K562 (cell line): ENCODE data around the gene FCRL6. TPM values are rescaled to one million over a fixed set of nuclear protein-coding genes. Genes with fewer than 3 reads are reported as not detected.

Source experiments
- BCL6 ChIP-seq: fragments of 250-450 bp; sonication (Bioruptor Pico); IDR thresholded peaks from 2 replicates; pipeline ENCODE4 v1.4.0; 2020
- CHCHD3 ChIP-seq: fragments of 250-450 bp; sonication (Bioruptor Pico); IDR thresholded peaks from 2 replicates; pipeline ENCODE4 v2.1.2; 2022; ENCODE audit warnings: mild to moderate bottlenecking
- EP400 ChIP-seq: fragments of 450-650 bp; IDR thresholded peaks from 2 replicates; pipeline ENCODE4 v1.6.1; 2017; ENCODE audit warnings: antibody characterized with exemption, mild to moderate bottlenecking, moderate library complexity
- FOXP1 ChIP-seq: sonication (generic); formaldehyde crosslinking; IDR thresholded peaks from 2 replicates; pipeline ENCODE4 v1.8.0; 2022; ENCODE audit warnings: mild to moderate bottlenecking, missing genetic modification reagents
- NCOA6 ChIP-seq: fragments of 450-650 bp; IDR thresholded peaks from 2 replicates; pipeline ENCODE4 v1.6.1; 2017; ENCODE audit warnings: mild to moderate bottlenecking
- NR2F6 ChIP-seq: fragments of 450-650 bp; formaldehyde crosslinking; IDR thresholded peaks from 2 replicates; pipeline ENCODE4 v1.4.0; 2020; ENCODE audit warnings: mild to moderate bottlenecking
- POU5F1 ChIP-seq: fragments of 150-350 bp; IDR thresholded peaks from 2 replicates; pipeline ENCODE4 v1.6.1; 2014; ENCODE audit warnings: borderline replicate concordance, low read length, low read depth, mild to moderate bottlenecking; ENCODE audit not compliant: partially characterized antibody
- PRMT5 ChIP-seq: sonication (generic); formaldehyde crosslinking; IDR thresholded peaks from 2 replicates; pipeline ENCODE4 v1.5.0; 2020; ENCODE audit warnings: missing genetic modification reagents
- RBFOX2 ChIP-seq: fragments of 200-400 bp; formaldehyde crosslinking; IDR thresholded peaks from 2 replicates; pipeline ENCODE4 v1.6.1; 2017; ENCODE audit warnings: low read depth, mild to moderate bottlenecking, low read length, moderate library complexity
- RBM22 ChIP-seq: fragments of 200-400 bp; formaldehyde crosslinking; IDR thresholded peaks from 2 replicates; pipeline ENCODE4 v1.6.1; 2018; ENCODE audit warnings: low read length, low read depth; ENCODE audit not compliant: poor library complexity, severe bottlenecking
- SMARCB1 ChIP-seq: IDR thresholded peaks from 2 replicates; pipeline ENCODE4 v1.6.1; 2011; ENCODE audit warnings: improper control_type of control experiment, low read depth; ENCODE audit not compliant: insufficient read length
- SRSF7 ChIP-seq: fragments of 200-400 bp; formaldehyde crosslinking; optimal IDR thresholded peaks from 2 replicates; pipeline ENCODE3; 2017; ENCODE audit warnings: mild to moderate bottlenecking, low read depth, low read length
- ZNF311 ChIP-seq: fragments of 250-450 bp; sonication (Bioruptor Pico); IDR thresholded peaks from 2 replicates; pipeline ENCODE4 v1.4.0; 2020; ENCODE audit warnings: mild to moderate bottlenecking, moderate library complexity
- ZNF589 ChIP-seq: fragments of 200-800 bp; sonication (Bioruptor generic); IDR thresholded peaks from 2 replicates; pipeline ENCODE4 v1.6.1; 2016; ENCODE audit warnings: low read depth, missing genetic modification characterization, missing compliant biosample characterization
- polyA plus RNA-seq, 8 experiments: library from polyadenylated mRNA; depleted of rRNA in 4 of 8; stranded (reverse) in 5 of 8; unstranded in 3 of 8; fragments of >200 nt; fragmentation: Nextera tagmentation in 2 of 8; fragmentation: Illumina TruSeq in 1 of 8; extraction: Ambion mirVana in 2 of 8; extraction: Trizol in 1 of 8; gene quantifications; 2 replicates each; pipeline versions ENCODE4 v1.2.1 to v1.2.3, GENCODE V29; 2011 to 2014; ENCODE audit warnings: inconsistent platforms in 1 of 8, missing spikeins in 1 of 8
- total RNA-seq, 7 experiments: library from RNA; depleted of rRNA in 6 of 7; stranded (reverse); fragments of >200 nt in 6 of 7; fragmentation: Illumina TruSeq in 2 of 7; extraction: Trizol in 2 of 7; gene quantifications; 2 replicates each; pipeline versions ENCODE4 v1.2.1 to v1.2.3, GENCODE V29; 2011 to 2021; ENCODE audit warnings: low replicate concordance in 1 of 7
- TF ChIP-seq, protein P1 (sequence below): IDR thresholded peaks from 3 replicates; pipeline ENCODE4 v1.6.1; 2011; ENCODE audit warnings: borderline replicate concordance, mild to moderate bottlenecking, moderate library complexity; ENCODE audit not compliant: insufficient read length; ENCODE audit errors: extremely low read depth
- TF ChIP-seq, protein P2 (sequence below): sonication (generic); formaldehyde crosslinking; IDR thresholded peaks from 2 replicates; pipeline ENCODE4 v1.8.1; 2023; ENCODE audit warnings: mild to moderate bottlenecking, missing genetic modification reagents
- TF ChIP-seq, protein P3 (sequence below): fragments of 250-450 bp; sonication (Bioruptor Pico); IDR thresholded peaks from 2 replicates; pipeline ENCODE4 v1.8.0; 2022; ENCODE audit warnings: moderate library complexity, mild to moderate bottlenecking, inconsistent platforms

FCRL6 gene
- total and polyA plus RNA-seq, 9 of the 15 experiments (the other 6 are each of a cell fraction or from before 2014, with no cell fraction given): not detected

DNA sequence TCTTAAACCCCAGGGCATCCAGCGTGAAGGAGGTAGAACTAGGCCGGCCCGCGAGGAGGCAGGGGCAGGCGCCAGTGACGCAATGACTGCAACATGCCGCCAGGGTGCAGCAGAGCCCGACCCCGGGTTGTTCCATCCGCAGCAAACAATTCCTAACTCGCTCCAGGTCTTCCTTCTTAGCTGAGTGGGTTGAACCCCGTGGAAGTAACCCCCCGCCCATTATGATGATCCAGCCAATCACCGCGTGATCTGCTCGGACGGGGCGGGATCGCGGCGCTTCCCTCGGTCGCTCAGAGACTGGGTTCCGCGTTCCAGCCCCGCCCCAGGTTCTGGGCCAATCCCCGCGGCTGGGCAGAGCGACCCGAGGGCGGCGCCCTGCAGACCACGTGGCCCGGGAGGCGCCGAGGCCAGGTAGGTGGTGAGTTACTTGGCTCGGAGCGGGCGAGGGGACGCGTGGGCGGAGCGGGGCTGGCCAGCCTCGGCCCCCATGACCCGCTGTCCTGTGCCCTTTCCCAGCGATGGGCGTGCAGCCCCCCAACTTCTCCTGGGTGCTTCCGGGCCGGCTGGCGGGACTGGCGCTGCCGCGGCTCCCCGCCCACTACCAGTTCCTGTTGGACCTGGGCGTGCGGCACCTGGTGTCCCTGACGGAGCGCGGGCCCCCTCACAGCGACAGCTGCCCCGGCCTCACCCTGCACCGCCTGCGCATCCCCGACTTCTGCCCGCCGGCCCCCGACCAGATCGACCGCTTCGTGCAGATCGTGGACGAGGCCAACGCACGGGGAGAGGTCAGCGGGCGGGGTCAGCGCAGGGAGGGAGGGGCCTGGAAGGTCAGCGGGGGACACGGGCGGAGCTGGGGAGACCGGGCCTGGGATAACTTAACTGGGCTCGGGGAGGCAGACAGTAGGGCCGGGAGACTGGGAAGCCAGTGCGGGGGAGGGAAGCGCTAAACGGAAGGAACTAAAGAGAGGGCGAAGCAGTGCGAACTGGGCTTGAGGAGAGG, 21.3 kb upstream of the FCRL6 start, which contains the start of gene DUSP23 (continued):
- TF ChIP-seq, protein P1, sequence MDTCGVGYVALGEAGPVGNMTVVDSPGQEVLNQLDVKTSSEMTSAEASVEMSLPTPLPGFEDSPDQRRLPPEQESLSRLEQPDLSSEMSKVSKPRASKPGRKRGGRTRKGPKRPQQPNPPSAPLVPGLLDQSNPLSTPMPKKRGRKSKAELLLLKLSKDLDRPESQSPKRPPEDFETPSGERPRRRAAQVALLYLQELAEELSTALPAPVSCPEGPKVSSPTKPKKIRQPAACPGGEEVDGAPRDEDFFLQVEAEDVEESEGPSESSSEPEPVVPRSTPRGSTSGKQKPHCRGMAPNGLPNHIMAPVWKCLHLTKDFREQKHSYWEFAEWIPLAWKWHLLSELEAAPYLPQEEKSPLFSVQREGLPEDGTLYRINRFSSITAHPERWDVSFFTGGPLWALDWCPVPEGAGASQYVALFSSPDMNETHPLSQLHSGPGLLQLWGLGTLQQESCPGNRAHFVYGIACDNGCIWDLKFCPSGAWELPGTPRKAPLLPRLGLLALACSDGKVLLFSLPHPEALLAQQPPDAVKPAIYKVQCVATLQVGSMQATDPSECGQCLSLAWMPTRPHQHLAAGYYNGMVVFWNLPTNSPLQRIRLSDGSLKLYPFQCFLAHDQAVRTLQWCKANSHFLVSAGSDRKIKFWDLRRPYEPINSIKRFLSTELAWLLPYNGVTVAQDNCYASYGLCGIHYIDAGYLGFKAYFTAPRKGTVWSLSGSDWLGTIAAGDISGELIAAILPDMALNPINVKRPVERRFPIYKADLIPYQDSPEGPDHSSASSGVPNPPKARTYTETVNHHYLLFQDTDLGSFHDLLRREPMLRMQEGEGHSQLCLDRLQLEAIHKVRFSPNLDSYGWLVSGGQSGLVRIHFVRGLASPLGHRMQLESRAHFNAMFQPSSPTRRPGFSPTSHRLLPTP: no peak
- TF ChIP-seq BCL6 (CRISPR knock-in tag) (no peak), EP400 (peak; percentile 81; the same call in 1 of the 2 replicates), RBFOX2 (peak; percentile 76), NCOA6 (no peak), ZNF589 (CRISPR knock-in tag) (peak; percentile 26; the same call in 1 of the 2 replicates), RBM22 (no peak), PRMT5 (CRISPR knock-in tag) (no peak), FOXP1 (peak; percentile 90; the same call in 1 of the 2 replicates), ZNF311 (CRISPR knock-in tag) (no peak), SRSF7 (no peak), CHCHD3 (CRISPR knock-in tag) (no peak), POU5F1 (no peak), SMARCB1 (no peak), NR2F6 (no peak)
- TF ChIP-seq, protein P2, sequence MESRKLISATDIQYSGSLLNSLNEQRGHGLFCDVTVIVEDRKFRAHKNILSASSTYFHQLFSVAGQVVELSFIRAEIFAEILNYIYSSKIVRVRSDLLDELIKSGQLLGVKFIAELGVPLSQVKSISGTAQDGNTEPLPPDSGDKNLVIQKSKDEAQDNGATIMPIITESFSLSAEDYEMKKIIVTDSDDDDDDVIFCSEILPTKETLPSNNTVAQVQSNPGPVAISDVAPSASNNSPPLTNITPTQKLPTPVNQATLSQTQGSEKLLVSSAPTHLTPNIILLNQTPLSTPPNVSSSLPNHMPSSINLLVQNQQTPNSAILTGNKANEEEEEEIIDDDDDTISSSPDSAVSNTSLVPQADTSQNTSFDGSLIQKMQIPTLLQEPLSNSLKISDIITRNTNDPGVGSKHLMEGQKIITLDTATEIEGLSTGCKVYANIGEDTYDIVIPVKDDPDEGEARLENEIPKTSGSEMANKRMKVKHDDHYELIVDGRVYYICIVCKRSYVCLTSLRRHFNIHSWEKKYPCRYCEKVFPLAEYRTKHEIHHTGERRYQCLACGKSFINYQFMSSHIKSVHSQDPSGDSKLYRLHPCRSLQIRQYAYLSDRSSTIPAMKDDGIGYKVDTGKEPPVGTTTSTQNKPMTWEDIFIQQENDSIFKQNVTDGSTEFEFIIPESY (CRISPR knock-in tag): peak; percentile 37; the same call in 1 of the 2 replicates
- TF ChIP-seq, protein P3, sequence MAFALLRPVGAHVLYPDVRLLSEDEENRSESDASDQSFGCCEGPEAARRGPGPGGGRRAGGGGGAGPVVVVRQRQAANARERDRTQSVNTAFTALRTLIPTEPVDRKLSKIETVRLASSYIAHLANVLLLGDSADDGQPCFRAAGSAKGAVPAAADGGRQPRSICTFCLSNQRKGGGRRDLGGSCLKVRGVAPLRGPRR (CRISPR knock-in tag): no peak
